ENCODE data around the gene OLFML2A.
"Not testable (repeated sequence)": the region's sequence is repeated elsewhere in the genome, so short reads cannot be mapped to it uniquely, and the experiment has no call there.

Gene OLFML2A

DNA sequence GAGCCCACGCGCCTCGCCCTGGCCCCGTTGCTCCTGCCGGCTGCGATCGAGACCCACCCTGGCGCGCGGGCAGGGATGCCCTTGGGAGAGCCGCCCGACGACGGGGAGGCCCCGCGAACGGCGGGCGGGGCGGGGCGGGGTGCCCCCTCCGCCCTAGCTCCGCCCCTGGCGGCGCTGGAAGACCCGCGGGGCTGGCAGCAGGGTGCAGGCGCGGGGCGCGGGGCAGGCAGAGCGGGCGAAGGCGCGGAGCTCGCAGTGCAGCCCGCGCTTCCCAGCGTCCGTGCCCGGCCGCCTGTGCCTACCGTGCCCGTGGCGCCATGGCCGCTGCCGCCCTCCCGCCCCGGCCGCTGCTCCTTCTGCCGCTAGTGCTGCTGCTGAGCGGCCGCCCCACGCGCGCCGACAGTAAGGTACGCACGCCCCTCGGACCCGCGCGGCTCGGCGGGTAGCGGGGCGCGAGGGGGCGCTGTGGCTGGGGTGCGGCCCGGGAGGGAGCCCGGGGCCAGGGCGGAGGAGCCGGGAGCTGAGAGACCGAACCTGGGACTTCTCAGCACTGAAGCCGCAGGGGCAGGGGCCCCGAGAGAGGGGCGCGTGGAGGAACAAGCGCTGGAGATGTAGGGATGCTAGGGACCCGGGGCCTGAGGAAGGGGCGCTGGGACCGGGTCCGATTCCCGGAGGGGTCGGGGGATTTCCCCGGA, at the start of gene OLFML2A:
OLFML2A (plus strand) TSS at position 180 of the 695 bp plus-strand sequence; CDS start at position 318, 138 bp downstream.
- DNase-seq (ENCODE audit: low read depth), result no peak

DNA sequence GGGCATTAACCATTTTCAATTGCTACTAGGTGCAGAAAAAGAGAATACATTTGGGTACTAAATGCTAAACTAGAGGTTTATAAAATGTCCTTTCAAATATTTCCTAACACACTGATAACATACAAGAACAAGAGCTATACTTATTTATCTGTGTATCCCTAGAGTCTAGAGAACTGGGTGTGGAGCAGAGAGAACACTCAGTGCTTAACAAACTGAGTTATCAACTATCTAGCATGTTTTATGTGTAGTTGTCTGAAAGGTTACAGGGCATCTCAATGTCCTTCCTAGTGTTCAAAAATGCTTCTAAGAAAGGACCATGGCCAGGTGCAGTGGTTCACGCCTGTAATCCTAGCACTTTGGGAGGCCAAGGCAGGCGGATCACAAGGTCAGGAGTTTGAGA, 46.2 kb upstream of the OLFML2A start:
- DNase-seq (ENCODE audit: low read depth), result no peak

DNA sequence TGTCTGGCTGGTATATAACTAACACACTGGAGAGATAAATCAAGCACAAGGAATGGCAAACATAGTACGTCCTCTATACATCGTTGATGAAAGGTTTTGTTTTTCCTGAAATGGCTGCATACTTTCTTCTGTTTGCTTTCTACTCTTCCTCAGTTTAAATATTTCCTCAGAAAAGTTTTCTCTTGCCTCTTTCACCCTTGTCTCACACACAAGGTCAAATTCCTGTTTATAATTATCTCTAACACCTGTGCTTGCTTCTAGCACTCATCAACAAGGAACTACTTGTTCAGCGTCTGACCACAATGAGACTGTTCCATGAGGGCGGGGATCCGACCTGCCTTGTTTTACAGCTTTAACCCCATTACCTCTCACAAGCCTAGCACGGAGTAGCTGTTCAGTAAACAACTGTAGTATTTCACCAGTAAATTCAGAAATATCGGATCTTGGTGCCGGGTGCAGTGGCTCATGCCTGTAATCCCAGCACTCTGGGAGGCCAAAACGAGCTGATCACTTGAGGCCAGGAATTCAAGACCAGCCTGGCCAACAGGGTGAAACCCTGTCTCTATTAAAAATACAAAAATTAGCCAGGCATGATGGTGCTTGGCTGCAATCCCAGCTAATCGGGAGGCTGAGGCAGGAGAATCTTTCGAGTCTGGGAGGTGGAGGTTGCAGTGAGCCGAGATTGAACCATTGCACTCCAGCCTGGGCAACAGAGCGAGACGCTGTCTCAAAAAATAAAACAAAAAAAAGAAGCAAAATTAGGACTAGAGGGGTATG, 42.8 kb upstream of the OLFML2A start:
- no peak for DNase-seq (ENCODE audit: low read depth)

DNA sequence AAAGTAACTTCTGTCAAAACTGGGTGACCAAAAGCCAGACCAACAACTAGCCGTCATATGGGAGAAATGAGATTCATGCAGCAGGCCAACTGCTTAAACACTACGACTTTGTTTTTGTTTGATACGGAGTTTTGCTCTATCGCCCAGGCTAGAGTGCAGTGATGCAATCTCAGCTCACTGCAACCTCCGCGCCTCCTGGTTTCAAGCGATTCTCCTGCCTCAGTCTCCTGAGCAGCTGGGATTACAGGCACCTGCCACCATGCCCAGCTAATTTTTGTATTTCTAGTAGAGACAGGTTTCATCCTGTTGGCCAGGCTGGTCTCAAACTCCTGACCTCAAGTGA, 42.2 kb upstream of the OLFML2A start:
- DNase-seq (ENCODE audit: low read depth), result not testable (repeated sequence)

DNA sequence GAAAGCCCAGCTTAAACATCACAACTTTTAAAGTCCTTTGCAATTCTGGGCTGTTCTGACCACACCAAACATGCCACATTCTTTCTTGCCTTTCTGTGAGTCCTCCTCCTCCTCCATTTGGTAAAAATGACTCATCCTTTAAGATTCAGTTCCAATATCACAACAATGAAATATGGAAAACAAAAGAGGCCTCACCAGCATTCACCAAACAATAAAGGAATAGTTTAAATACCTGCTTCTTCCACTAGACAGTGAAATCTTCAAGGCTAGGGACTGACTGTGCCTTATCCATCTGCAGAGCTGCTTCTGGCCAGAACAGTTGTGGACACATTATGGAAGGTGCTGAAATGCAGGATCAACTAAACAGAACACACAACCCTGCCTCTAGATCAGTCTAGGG, 41.8 kb upstream of the OLFML2A start:
- no peak for DNase-seq (ENCODE audit: low read depth)

DNA sequence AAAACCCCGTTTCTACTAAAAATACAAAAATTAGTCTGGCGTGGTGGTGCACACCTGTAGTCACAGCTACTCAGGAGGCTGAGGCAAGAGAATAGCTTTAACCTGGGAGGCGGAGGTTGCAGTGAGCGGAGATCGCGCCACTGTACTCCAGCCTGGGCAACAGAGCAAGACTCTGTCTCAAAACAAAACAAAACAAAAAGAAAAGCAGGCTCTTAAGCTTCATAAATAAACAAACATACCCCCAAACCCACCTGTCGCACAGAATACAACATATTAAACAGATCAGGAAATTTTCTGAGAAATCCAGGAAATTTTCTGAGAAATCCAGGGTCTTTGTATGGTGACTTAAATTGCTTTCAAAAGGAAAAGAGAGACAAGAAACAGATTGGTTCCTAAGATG, 38.9 kb upstream of the OLFML2A start:
- DNase-seq (ENCODE audit: low read depth), result not testable (repeated sequence)

DNA sequence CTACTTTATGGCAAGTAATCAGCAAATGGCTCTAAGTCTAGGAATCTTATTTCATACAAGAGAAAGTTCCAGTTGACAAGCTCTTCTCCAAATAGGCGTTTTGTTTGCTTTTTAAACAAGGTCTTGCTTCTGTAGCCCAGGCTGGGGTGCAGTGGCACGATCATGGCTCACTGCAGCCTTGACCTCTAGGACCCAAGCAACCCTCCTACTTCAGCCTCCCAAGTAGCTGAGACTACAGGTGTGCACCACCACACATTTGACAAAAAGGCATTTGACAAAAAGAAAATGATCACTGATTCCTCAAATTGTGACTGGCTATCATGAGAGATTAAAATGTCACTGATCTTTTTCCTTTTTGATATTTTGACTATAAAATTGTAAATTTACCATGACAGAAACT, 37.6 kb upstream of the OLFML2A start:
- DNase-seq (ENCODE audit: low read depth), result no peak

DNA sequence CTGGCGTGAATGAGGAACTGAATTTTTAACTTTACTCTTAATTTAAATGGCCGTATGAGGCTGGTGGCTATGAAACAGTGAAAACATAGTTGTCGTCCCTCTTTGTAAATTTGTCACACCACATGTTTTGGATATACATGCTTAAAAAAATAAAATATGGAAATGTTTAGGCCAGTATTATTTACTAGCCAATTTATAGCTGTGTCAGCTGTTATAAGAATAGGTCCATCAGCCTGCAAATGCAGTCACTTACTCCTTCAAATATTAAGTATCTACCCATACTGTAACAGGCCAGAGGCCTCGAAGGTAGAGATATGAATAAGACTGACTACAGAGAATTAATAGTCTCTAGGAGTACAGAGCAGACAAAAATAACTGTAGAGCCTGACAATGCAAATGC, 35.8 kb upstream of the OLFML2A start:
- no peak for DNase-seq (ENCODE audit: low read depth)

DNA sequence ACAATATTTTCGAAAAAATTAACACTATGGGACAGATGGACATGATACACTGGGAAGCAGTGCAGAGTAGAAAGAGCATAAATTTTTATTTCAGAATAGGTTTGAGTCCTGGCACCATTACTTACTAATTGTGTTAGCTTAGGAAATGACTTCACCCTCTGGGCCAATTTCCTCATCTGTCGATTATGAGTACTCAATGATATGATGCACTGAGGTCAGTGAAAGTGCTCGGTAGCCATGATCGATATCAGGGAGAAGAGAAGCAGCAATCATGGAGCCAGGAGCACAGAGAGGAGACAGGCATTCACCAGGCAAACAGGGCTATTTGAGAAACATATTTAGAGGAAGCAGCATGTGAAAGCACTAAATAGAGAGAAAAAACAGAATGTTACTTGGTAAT, 35.3 kb upstream of the OLFML2A start:
- no peak for DNase-seq (ENCODE audit: low read depth)

DNA sequence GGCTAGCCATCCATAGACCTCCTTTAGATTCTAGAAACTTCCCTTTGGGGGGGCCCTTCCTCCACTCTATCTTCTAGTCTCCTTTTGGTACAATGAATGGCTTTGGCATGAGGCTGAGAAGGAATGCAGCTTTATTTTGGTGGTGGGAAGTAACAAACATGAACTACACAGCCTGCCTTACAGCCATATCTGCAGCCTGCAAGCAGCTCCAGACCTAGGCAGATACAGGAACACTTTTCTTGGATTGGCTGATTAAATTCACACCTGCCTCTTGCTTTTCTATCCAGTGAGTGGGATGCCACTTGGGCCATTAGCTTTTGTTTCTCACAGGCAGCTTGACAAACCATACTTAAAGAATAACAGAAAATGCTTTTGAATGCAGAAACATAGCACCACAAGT, 34.0 kb upstream of the OLFML2A start:
- DNase-seq (ENCODE audit: low read depth), result no peak

DNA sequence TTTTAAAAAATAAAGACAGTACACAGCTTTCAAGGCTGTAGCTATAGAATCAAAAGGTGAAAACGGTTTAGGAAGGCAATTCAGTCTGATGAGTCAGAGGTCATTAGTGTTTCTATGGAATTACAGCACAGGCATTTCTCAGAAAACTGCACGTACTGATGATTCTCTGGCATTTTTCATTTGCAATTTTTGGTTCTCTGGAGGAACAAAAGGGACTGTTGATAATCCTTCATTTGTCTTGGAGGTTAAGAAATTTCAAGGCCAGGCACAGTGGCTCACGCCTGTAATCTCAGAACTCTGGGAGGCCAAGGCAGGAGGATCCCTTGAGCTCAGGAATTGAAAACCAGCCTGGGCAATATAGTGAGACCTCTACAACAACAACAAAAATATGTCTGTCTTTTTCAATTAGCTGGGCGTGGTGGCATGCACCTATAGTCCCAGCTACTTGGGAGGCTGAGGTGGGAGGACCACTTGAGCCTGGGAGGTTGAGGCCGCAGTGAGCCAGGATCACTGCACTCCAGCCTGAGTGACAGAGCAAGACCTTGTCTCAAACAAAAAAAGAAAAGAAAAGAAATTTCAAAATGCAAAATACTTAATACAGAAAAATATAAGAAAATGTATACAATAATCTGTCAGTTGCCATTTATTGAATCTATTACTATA, 33.1 kb upstream of the OLFML2A start:
- no peak for DNase-seq (ENCODE audit: low read depth)

DNA sequence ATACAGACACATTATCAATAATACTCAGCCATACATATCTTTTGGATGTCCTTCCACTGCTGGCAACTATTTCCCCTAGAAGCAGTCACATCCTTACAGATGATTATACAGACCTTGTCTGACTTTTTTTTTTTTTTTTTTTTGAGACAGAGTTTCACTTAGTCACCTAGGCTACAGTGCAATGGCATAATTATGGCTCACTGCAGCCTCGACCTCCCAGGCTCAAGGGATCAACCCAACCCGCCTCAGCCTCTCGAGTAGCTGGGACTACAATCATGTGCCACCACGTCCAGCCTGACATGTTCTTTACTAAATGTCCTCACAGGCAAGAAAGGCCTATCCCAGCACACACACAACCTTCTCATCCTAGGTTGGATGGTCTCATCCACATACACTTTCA, 29.9 kb upstream of the OLFML2A start:
- no peak for DNase-seq (ENCODE audit: low read depth)

DNA sequence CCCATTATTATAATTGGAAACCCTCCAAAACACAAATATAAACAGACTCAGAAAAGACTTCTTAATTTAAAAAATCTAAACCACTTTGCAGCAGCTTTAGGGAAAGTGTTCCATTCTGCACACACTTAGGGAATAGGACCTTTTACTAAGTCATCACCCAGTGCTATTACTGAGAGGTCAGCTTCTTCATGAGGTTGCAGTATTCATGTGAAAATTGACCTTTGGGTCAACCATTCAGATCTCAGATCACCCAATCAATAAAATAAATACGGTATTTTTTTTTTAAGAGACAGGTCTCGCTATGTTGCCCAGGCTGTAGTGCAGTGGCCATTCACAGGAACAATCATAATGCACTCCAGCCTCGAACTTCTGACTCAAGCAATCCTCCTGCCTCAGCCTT, 27.6 kb upstream of the OLFML2A start:
- no peak for DNase-seq (ENCODE audit: low read depth)

DNA sequence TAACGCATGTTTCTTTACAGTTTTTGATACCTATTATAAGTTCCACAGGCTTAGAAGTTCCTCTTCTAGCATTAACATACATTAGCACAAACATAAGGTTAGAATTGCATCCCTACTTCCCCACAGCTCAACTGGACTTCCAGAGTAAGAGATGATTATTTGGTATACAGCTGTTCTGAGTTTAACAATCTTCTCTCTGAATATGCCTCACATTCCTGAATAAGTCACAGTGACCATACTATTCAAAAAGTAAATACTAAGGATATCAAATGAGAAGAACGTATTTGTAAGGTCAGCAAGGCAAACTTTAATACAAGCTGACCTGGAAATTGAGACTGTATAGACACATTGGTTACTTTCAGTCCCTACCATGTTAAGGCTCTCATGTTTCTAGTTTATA, 27.2 kb upstream of the OLFML2A start:
- DNase-seq (ENCODE audit: low read depth), result no peak

DNA sequence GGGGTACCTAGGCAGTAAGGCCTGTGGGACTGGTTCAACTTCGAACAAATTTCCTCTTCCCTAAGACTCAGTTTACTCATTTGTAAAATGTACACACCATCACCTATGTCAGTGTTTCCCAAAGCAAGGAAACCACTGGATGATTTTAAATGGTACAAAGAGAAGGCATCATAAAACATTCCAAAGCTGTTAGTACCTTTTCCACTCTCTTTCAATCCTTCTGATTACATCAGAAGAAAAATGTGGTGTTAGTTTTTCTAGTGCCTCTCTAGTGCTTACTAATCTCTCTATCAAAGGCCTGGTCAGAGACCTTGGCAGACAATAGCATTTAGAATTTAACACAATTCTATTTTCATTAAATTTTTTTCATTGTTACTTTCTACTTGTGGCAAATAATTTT, 24.0 kb upstream of the OLFML2A start:
- DNase-seq (ENCODE audit: low read depth), result no peak

DNA sequence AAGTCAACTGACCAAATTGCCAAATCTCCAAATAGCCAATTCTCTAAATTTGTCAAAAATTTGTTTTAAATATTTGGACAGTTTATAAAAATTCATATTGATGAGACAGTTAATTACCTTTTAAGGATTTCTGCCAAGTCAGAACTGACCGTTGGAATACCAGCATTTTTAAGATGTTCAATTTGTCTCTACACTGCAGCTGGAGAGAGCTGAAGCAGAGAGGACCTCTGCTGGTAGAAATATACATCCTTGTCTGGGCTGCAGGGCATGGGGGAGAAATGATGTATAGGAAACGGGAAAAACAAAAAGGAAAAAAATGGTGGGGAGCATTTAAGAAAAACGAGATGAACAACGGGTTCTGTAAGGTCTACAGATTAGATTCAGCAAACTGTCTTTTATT, 22.6 kb upstream of the OLFML2A start:
- DNase-seq (ENCODE audit: low read depth), result no peak

DNA sequence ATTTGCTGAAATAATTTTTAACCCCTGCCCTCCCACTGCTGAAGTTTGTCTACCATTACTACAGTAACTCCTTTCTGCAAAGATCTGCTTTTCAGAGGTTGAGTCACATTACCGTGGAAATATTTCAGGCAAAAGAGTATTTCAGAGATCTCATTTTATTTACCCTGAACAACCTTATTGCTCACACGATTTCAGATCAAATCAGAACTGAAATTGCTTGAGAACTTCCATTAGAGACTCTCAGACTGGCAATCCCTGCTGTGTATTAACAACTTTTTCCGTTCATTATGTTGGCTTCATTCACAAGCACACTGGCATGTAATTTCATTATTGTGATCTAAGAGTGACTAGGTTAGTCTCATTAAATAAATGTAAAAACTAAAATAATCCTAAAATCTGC, 21.9 kb upstream of the OLFML2A start:
- DNase-seq (ENCODE audit: low read depth), result no peak

DNA sequence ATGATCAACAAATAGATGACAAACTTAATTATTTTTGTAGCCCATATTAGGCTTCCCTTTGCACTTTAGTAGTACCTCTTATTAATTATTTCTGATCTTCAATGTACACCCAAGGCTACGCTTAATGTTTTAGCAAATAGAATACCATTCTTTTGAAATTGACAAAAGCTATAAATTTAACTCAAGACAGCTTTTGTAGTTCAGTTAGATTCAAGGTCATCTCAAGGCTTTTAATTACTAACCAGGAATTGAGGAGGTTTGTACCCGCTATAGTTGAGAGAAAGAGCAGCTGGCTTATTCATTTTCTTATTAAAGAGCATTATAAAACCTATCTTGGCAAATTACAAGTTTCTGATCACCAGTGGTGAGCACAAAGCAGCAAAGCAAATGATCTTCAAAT, 20.9 kb upstream of the OLFML2A start:
- no peak for DNase-seq (ENCODE audit: low read depth)

DNA sequence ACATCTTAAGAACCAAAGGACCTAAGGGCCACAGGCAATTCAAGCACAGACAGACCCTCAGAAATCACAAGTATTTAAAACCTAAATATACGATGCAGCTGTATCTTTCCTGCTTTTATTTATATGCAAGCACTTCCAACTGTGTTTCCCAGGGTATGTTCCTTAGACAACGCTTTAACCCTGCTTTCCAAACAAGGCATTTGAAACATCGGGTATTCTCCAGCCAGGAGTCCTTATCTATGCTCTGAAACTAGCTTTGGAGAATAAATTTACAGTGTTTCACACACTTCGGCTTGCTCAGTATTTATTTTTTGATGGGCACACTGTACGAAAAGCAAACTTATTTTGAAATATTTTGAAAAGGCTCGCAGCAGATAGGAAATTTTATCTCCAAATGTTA, 19.3 kb upstream of the OLFML2A start:
- no peak for DNase-seq (ENCODE audit: low read depth)

DNA sequence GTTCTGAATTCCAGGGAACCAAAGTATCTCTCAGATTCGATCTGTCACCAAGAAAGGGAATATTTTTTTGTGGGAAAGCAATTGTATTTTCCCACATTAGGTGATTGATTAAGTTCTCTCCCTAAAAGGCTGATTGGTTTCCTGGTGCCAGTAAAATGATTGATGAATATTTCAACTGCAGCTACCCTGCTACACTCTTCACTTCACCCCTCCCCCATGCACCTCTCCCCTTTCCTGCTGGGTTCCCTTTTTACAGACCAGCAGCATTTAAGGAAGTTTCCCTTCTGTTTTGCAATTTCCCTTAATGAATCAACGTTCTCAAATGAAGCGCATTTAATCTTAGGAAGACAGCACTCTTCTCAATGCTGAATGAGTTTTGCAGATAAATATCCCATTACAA, 18.9 kb upstream of the OLFML2A start:
- DNase-seq (ENCODE audit: low read depth), result no peak

DNA sequence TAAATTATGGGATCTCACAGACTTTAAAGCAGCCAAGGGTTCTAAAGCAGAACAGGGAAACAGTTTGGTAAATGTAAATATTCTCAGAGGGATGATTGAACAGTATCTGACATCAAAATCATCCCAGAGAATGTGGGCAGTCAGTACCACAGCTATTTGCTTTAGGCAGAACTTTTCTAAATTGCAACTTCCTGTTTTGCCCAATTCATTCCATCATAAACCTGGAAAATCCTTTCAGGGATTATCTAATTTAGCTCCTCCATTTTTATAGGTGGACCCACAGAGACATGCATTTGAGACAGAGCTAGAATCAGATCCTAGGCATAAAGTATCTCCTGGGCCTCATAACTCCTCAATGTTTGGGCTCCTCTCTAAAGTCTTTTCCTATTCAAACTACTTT, 18.2 kb upstream of the OLFML2A start:
- no peak for DNase-seq (ENCODE audit: low read depth)

DNA sequence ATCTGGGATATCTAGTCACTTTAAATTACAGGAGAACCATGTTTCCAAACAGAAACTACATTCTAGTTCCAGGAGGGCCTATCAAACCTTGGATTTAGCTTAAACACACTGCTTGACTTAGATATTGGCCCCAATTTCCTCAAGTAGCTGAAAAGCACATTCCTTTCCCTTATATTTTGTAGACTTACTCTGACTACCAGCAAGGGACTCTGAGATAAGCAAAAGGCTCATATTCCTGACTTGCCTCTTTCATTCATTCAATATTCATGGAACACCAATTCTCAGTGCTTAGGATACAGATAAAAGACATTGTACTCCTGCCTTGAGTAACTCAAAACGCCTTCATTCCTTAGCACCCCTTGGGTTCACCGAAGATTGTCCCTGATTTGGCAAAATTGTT, 17.6 kb upstream of the OLFML2A start:
- DNase-seq (ENCODE audit: low read depth), result no peak

DNA sequence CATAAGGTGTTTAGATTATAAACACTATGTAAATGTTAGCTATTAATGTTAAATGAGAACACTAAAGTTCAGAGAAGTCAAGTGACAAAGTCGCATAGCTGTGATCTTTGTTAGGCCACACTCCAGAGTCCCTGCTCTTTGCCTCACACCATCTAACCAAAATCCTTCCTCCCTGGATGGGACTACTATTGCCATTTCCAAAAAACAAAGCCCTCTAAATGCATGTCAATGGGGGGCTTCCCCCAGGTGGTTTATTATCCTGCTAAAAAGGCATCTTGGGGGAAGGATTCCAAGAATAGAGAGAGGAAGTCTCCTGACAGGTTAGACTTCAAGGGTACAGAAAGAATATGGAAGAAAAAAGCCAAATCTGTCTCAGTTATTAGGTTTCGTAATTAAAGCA, 16.2 kb upstream of the OLFML2A start:
- DNase-seq (ENCODE audit: low read depth), result no peak

All from activated T-cell treated with anti-CD3 and anti-CD28 coated beads for 1 hour (primary cell).